AG04450 (cell line): ENCODE data around the gene FAM20C. TPM values are rescaled to one million over a fixed set of nuclear protein-coding genes. Genes with fewer than 3 reads are reported as not detected.

ENCODE experiments used
- CTCF ChIA-PET: fragments of 300-600, 350-600 bp; formaldehyde crosslinking; extraction: SDS; loops from one replicate; lab custom pipeline; 2022; ENCODE audit warnings: antibody characterized with exemption, inconsistent platforms; lab: Charles Lee
- POLR2A ChIA-PET: fragments of 350-600 bp; formaldehyde crosslinking; extraction: SDS; loops from one replicate; lab custom pipeline; 2021; ENCODE audit warnings: antibody characterized with exemption, inconsistent platforms; lab: Yijun Ruan, JAX
- DNase-seq: peaks from one replicate; pipeline ENCODE4 v3.0.0-alpha.2; 2011; ENCODE audit warnings: low read depth, low spot score
- H3K27ac ChIP-seq: one replicate; pipeline ENCODE4 v1.5.1; 2012; ENCODE audit warnings: low read depth, low read length, control low read depth
- H3K27me3 ChIP-seq: one replicate; pipeline ENCODE4 v1.6.0; 2012; ENCODE audit warnings: low read length; ENCODE audit not compliant: control insufficient read depth, insufficient read depth
- H3K4me3 ChIP-seq: 2 replicates; pipeline ENCODE4 v1.5.1; 2011; ENCODE audit warnings: mild to moderate bottlenecking, low read depth, low read length, control low read depth
- H3K9me3 ChIP-seq: 2 replicates; pipeline ENCODE4 v1.5.1; 2012; ENCODE audit warnings: low read length; ENCODE audit not compliant: control insufficient read depth, insufficient read depth
- polyA plus RNA-seq: library from polyadenylated mRNA; depleted of rRNA; stranded (reverse); fragments of >200 nt; gene quantifications from 2 replicates; pipeline ENCODE4 v1.2.3, GENCODE V29; 2011
- TF ChIP-seq, protein P1 (sequence below): IDR thresholded peaks from 2 replicates; pipeline ENCODE4 v1.5.1; 2011; ENCODE audit warnings: low read depth, low read length, control low read depth, inconsistent platforms

Gene FAM20C
- polyA plus RNA-seq, 1 experiment, result 34.5 TPM

DNA sequence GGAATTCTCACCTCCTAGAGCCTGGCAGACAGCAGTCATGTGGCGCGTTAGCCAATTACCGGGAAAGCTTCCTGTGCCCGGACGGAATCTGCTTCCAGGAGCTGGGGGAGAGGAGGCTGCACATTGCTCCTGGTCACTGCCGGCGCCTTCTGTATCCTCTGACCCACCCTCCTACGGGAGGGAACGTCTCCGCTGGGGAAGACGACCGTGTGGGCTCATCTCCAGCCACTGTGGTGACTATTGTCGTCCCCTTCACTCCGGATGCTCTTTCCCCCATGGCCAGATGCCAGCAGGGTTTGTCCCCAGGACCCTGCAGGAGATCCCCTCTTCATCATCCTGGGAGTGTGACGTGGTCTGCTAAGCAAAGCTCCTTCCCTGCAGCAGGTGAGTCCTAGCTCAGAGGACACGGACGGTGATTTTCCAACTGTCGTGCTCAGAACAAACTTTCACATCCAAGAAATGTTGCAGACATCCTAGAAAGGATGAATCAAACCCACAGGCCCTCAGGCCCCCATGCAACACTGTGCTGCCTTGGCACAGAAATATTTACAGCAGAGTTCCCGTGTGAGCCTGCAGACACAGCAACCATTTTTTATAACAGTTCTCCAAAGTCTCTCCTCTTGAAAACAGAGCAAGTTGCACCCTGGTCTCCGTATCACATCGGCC, 29.6 kb upstream of the FAM20C start:
- Histone ChIP-seq H3K27ac (no peak overlapping the region), H3K4me3 (no peak overlapping the region), H3K27me3 (peaks cover 28% of the 10 kb centered on the region), H3K9me3 (peaks cover 5% of the 10 kb centered on the region; the same call in 1 of the 2 replicates)
- no peak for DNase-seq
- CTCF ChIA-PET, result no interaction called here
- POLR2A ChIA-PET, result interaction anchor here (0.7 to 1.0 kb wide), 2 partner anchors 14 to 49 kb away, joined by 3 read pairs; no protein-coding TSS in a partner anchor
- TF ChIP-seq, protein P1, sequence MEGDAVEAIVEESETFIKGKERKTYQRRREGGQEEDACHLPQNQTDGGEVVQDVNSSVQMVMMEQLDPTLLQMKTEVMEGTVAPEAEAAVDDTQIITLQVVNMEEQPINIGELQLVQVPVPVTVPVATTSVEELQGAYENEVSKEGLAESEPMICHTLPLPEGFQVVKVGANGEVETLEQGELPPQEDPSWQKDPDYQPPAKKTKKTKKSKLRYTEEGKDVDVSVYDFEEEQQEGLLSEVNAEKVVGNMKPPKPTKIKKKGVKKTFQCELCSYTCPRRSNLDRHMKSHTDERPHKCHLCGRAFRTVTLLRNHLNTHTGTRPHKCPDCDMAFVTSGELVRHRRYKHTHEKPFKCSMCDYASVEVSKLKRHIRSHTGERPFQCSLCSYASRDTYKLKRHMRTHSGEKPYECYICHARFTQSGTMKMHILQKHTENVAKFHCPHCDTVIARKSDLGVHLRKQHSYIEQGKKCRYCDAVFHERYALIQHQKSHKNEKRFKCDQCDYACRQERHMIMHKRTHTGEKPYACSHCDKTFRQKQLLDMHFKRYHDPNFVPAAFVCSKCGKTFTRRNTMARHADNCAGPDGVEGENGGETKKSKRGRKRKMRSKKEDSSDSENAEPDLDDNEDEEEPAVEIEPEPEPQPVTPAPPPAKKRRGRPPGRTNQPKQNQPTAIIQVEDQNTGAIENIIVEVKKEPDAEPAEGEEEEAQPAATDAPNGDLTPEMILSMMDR, result no peak

DNA sequence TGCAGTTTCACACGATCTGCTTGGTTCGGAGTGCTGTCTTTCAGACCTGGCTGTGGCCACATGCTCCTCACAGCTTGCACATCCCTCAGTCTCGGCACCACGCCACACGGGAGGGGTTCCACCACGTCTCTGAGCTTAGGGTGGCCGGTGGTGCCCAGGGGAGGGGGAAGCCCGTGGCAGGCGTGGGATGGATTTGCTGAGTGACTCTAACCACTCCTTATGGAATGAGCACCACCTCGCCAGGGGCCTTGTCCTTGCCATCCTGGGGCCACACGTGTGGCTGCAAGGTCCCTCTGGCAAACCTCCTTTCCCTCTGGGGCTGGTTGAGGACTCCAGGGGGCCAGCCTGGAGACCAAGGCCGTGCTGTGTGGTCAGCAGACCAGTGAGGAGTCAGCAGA, 29.1 kb upstream of the FAM20C start:
- TF ChIP-seq, protein P1, result no peak
- CTCF ChIA-PET, result no interaction called here
- DNase-seq, result no peak
- H3K27ac ChIP-seq, result no peak overlapping the region
- POLR2A ChIA-PET, result no interaction called here
- peaks cover 28% of the 10 kb centered on the region for H3K27me3 ChIP-seq
- H3K4me3 ChIP-seq, result no peak overlapping the region
- peaks cover 9% of the 10 kb centered on the region; the same call in 1 of the 2 replicates for H3K9me3 ChIP-seq

DNA sequence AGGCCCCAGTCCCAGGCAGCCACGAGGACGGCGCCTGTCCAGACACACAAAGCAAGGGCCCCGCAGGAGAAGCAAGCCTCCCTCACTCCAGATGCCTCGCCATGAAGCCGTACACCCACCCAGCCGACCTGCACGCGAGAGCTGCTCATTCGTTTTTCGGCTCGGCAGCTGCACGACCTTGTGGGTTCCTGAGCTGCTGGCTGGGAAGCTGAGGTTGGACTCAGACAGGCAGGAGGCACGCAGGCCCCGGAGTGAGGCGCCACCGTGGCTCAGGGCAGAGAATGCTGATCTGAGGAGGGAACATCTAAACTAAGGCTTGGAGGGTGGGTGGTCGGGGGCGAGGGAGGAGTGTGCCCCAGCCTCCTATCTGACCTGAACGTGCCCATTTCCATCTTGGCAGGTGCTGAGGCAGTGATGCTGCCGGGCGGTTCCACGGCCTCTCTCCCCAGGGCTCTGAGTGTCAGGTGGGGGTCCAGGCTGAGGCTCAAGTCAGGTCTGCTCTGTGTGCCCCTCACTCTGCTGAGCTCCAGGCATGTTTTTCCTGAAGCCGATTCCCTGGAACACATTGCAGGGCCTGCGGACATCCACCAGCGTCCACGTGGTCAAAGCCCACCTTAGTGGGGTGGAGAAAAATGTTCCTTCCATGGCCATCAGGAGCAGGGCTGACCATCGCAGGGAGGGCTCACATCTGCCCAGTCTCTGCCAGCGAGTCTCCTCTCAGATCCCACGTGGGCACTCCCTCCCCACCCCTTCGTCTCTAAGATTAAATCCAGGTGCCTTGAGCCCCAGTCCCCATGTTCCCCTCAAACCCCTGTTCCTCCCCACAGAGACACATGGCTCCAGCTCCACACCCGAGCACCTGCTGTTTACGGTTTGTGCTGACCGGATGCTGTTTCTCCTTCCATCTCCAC, 28.1 kb upstream of the FAM20C start:
- POLR2A ChIA-PET, result no interaction called here
- TF ChIP-seq, protein P1, result no peak
- H3K27me3 ChIP-seq, result peaks cover 30% of the 10 kb centered on the region
- H3K4me3 ChIP-seq, result no peak overlapping the region
- CTCF ChIA-PET, result no interaction called here
- no peak overlapping the region for H3K27ac ChIP-seq
- peaks cover 16% of the 10 kb centered on the region; the same call in 1 of the 2 replicates for H3K9me3 ChIP-seq
- no peak for DNase-seq

DNA sequence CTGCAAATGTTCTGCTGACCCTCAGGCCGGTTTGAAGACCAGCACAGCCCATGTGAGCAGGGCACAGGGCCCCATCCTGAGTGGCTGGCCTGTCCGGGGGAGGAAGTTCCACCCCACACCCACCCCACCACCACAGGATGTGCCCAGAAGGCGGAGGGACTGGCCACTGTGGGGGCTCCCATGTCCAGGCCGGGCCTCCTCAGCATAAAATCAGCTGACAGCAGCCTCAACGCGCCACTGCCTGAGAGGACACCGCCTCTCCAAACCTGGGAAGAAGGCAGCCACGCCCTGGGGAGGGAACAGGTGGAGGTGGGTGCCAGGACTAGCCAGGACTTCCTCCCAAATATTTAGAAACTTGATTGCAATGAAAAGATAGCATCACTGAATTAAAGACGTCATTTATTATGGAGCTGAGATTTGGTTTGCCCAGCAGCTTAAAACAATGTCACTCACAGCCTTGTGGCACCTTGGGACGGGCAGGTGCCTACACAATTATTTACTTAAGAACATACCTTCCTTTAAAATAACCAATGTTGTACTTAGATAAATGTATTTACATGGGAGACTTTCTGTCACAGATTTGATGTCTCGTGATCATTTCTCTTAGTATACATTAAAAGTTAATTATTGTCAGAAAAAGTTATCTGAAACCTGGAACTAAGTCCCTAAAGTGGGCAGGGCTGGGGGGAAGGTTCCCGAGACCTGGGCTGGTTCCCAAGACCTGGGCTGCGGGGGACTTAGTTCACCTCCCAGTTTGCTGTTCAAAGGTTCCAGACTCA, 27.3 kb upstream of the FAM20C start:
- ChIA-PET POLR2A (no interaction called here), CTCF (no interaction called here)
- TF ChIP-seq, protein P1, result no peak
- peaks cover 35% of the 10 kb centered on the region for H3K27me3 ChIP-seq
- peaks cover 22% of the 10 kb centered on the region; the same call in 1 of the 2 replicates for H3K9me3 ChIP-seq
- no peak for DNase-seq
- no peak overlapping the region for H3K4me3 ChIP-seq
- no peak overlapping the region for H3K27ac ChIP-seq
